ENCODE data around the gene GAS2L2.

GRCh38 chr17:35780950-35781349 is 27.9 kb upstream of the GAS2L2 start:
- TF ChIP-seq CTCF (IDR thresholded peaks at IDR 0.05; ENCODE audit: low read depth, low read length): no peak
- TF ChIP-seq EZH2phosphoT487 (IDR thresholded peaks at IDR 0.05; ENCODE audit: low read depth): no peak
